Measurements from ENCODE around the gene KCTD16. TPM values are rescaled to one million over a fixed set of nuclear protein-coding genes. Genes with fewer than 3 reads are reported as not detected.

The KCTD16 gene
- total RNA-seq, 1 experiment from 2014 or later, result 0.29 TPM

- Mint-ChIP-seq H3K9me3 (ENCODE audit: unreplicated experiment) (no peaks in the 10 kb centered on the region), H3K27ac (ENCODE audit: unreplicated experiment) (no peak overlapping the region), H3K27me3 (ENCODE audit: insufficient read depth, unreplicated experiment) (peaks cover 7% of the 10 kb centered on the region), H3K4me3 (ENCODE audit: unreplicated experiment) (no peak overlapping the region), H3K36me3 (ENCODE audit: insufficient read depth, unreplicated experiment) (no peaks in the 10 kb centered on the region), H3K4me1 (ENCODE audit: low read depth, unreplicated experiment) (no peaks in the 10 kb centered on the region)
- no peak for TF ChIP-seq CTCF (IDR thresholded peaks at IDR 0.05; ENCODE audit: insufficient read depth in 1 of 2, low read depth in 1 of 2, low read length in 1 of 2, severe bottlenecking in 1 of 2, unreplicated experiment in 1 of 2)
- H3K27me3 ChIP-seq (replicated peaks; ENCODE audit: control insufficient read depth, insufficient read depth, low read length), result no peaks in the 10 kb centered on the region
- H3K4me1 ChIP-seq, result no peaks in the 10 kb centered on the region
- DNase-seq, result no peak
- no peaks in the 10 kb centered on the region; the same call in 1 of the 2 replicates for H3K9me3 ChIP-seq
- no TSS peak for BruUV-seq (replicated peaks)
- ChIA-PET CTCF (no interaction called here), POLR2A (no interaction called here)
- intact Hi-C loops (cut with micrococcal nuclease; ENCODE audit: unreplicated experiment), result no loop called here
- H3K36me3 ChIP-seq (ENCODE audit: control insufficient read depth, insufficient read depth, low read length), result no peaks in the 10 kb centered on the region
- H3K4me3 ChIP-seq (ENCODE audit: low read depth, low read length), result no peak overlapping the region
Measured at GRCh38 chr5:144122641-144123040, 48.0 kb upstream of the KCTD16 start.

GRCh38 chr5:144125163-144125726 is 45.4 kb upstream of the KCTD16 start:
- no peak for TF ChIP-seq CTCF (IDR thresholded peaks at IDR 0.05; ENCODE audit: insufficient read depth in 1 of 2, low read depth in 1 of 2, low read length in 1 of 2, severe bottlenecking in 1 of 2, unreplicated experiment in 1 of 2)
- peaks cover 14% of the 10 kb centered on the region for H3K27me3 Mint-ChIP-seq (ENCODE audit: insufficient read depth, unreplicated experiment)
- H3K36me3 ChIP-seq (ENCODE audit: control insufficient read depth, insufficient read depth, low read length), result no peaks in the 10 kb centered on the region
- no peak overlapping the region for H3K4me3 ChIP-seq (ENCODE audit: low read depth, low read length)
- POLR2A ChIA-PET, result no interaction called here
- no peaks in the 10 kb centered on the region for H3K4me1 ChIP-seq
- H3K27ac Mint-ChIP-seq (ENCODE audit: unreplicated experiment), result no peak overlapping the region
- BruUV-seq (replicated peaks), result no TSS peak
- intact Hi-C loops (cut with micrococcal nuclease; ENCODE audit: unreplicated experiment), result no loop called here
- no peaks in the 10 kb centered on the region for H3K4me1 Mint-ChIP-seq (ENCODE audit: low read depth, unreplicated experiment)
- H3K4me3 Mint-ChIP-seq (ENCODE audit: unreplicated experiment), result no peak overlapping the region
- H3K27me3 ChIP-seq (replicated peaks; ENCODE audit: control insufficient read depth, insufficient read depth, low read length), result no peaks in the 10 kb centered on the region; the same call in 1 of the 2 replicates
- DNase-seq, result no peak
- no peaks in the 10 kb centered on the region for H3K9me3 Mint-ChIP-seq (ENCODE audit: unreplicated experiment)
- H3K9me3 ChIP-seq, result no peaks in the 10 kb centered on the region
- H3K36me3 Mint-ChIP-seq (ENCODE audit: insufficient read depth, unreplicated experiment), result no peaks in the 10 kb centered on the region
- CTCF ChIA-PET, result no interaction called here

- no peak for DNase-seq
- ChIA-PET CTCF (no interaction called here), POLR2A (no interaction called here)
- H3K9me3 ChIP-seq, result no peaks in the 10 kb centered on the region
- Mint-ChIP-seq H3K36me3 (ENCODE audit: insufficient read depth, unreplicated experiment) (no peaks in the 10 kb centered on the region), H3K4me3 (ENCODE audit: unreplicated experiment) (no peak overlapping the region), H3K4me1 (ENCODE audit: low read depth, unreplicated experiment) (no peaks in the 10 kb centered on the region), H3K9me3 (ENCODE audit: unreplicated experiment) (no peaks in the 10 kb centered on the region), H3K27me3 (ENCODE audit: insufficient read depth, unreplicated experiment) (peaks cover 12% of the 10 kb centered on the region), H3K27ac (ENCODE audit: unreplicated experiment) (no peak overlapping the region)
- intact Hi-C loops (cut with micrococcal nuclease; ENCODE audit: unreplicated experiment), result no loop called here
- no peak overlapping the region for H3K4me3 ChIP-seq (ENCODE audit: low read depth, low read length)
- TF ChIP-seq CTCF (IDR thresholded peaks at IDR 0.05; ENCODE audit: insufficient read depth in 1 of 2, low read depth in 1 of 2, low read length in 1 of 2, severe bottlenecking in 1 of 2, unreplicated experiment in 1 of 2), result no peak
- H3K4me1 ChIP-seq, result no peaks in the 10 kb centered on the region
- no TSS peak for BruUV-seq (replicated peaks)
- no peaks in the 10 kb centered on the region for H3K36me3 ChIP-seq (ENCODE audit: control insufficient read depth, insufficient read depth, low read length)
- H3K27me3 ChIP-seq (replicated peaks; ENCODE audit: control insufficient read depth, insufficient read depth, low read length), result no peaks in the 10 kb centered on the region; the same call in none of the 2 replicates
Measured at GRCh38 chr5:144126707-144127106, 44.0 kb upstream of the KCTD16 start.
